ENCODE results near the gene SEC23B.
"Not testable (repeated sequence)": the region's sequence is repeated elsewhere in the genome, so short reads cannot be mapped to it uniquely, and the experiment has no call there.

- TF ChIP-seq CTCF (conservative IDR thresholded peaks at IDR 0.05); ZFX (IDR thresholded peaks at IDR 0.05): not testable (repeated sequence)
These were observed 6.1 kb upstream of the SEC23B start for GRCh38 chr20:18501672-18502071.
